NCI-H146 treated with DMSO at 0.1 percent for 48 hours (cell line): ENCODE results near the gene CMTM7.
"Not testable (repeated sequence)": the region's sequence is repeated elsewhere in the genome, so short reads cannot be mapped to it uniquely, and the experiment has no call there.

Source experiments
- DNase-seq: peaks from one replicate; lab custom pipeline; 2025; ENCODE audit not compliant: unreplicated experiment; lab: John Stamatoyannopoulos, UW

Gene CMTM7

DNA sequence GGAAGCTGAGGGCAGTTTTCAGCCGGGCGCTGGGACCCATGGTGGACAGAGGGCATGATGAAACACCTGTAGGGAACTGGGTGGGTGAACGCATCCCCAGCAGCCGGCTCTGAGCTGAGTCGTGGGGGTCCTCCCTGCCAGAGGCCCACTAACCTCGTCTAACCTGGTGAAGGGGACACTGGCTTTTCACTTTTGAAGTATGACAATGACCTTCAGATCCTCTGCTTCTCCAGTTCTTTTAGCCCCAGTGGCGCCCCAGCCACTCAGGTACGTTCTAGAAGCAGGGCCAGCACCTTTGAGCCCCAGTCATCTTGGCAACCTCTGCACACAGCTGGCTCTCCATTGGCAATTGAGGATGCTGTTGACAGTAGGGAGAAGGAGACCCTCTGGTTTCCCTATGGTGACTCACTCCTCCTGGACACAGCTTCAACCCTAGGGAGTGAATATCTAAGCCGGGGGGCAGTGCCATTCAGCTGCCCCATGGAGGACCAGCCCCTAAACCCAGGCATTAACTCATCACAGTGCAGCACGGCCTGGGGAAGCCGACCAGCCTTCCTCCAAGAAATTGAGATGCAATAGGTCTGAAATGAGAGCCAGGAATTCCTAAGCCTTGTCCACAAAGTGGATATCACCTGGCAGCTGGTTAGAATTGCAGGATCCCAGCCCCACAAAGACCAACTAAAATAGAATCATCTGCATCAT lies 64.9 kb downstream of the CMTM7 start:
- no peak for DNase-seq

DNA sequence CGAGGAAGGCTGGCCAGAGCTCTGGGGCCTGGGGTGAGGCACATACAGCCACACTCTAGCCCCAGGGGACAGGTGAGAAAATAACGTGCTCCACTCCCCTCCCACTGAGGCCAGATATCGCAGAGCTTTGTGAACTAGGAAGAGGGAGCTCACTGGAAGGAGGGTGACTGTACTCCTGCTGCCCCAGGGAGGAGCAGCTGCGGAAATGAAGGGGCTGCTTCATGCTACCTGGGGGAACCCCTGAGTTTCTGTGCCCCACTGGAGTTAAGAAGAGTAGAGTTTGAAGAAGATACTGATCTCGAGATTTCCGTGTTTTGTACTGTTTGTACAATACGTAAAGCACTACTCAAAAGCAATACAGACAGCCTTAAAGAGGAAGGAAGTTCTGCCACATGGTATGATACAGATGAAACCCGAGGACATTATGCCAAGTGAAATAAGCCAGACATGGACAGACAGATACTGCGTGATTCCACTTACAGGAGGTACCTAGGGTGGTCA lies 66.4 kb downstream of the CMTM7 start:
- DNase-seq: no peak

DNA sequence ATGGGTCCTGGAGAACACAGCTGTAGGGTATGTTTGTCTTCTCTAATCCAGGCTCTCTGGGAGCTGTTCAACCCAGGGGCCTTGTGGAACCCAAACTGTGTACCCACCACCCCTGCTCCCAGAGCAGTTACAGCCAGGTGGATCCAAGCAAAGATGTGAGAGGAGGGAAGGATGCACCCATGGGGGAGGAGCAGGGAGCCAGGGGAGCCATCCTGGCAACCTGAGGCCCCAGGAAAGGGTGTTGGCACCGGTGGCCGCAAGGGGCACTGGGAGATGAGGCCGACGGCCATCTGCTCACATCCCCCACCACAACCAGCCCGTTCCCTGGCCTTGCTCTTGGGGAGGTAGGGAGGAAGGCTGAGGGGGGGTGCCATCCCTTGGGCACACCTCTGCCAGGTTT lies 67.8 kb downstream of the CMTM7 start:
- no peak for DNase-seq

DNA sequence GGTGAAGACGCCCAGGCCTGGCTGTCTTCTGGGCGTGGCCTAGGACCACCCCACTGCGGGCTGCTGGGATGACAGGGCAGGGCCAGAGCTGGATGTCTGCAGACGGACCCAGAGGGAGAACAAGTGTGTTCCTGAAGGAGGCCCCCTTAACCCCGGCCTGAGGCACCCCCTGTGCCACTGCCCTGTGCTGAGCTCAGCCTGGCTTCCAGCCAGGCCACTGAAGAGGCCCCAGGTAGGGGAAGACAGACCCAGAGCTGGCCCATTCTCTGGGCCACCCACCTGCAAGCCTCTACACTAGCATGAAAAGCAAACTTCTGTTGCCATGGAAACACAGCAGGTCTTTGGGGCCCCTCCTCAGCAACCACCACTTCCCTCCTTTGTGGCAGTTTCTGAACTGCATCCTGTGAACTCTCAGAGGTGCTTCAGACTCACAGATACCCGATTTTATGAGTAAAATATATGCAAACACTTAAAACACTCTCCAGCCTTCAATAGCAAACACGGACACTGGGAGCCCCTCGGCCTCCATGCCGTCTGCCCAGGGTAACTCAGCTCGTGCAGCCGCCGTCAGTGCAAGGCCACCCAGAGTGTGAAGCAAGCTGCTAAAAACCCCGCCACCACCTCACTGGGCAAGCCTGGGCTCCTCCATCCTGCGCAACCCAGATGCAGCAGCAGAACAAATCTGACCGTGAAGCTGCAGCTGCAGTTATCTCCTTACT lies 68.5 kb downstream of the CMTM7 start:
- DNase-seq: peak; percentile 78

DNA sequence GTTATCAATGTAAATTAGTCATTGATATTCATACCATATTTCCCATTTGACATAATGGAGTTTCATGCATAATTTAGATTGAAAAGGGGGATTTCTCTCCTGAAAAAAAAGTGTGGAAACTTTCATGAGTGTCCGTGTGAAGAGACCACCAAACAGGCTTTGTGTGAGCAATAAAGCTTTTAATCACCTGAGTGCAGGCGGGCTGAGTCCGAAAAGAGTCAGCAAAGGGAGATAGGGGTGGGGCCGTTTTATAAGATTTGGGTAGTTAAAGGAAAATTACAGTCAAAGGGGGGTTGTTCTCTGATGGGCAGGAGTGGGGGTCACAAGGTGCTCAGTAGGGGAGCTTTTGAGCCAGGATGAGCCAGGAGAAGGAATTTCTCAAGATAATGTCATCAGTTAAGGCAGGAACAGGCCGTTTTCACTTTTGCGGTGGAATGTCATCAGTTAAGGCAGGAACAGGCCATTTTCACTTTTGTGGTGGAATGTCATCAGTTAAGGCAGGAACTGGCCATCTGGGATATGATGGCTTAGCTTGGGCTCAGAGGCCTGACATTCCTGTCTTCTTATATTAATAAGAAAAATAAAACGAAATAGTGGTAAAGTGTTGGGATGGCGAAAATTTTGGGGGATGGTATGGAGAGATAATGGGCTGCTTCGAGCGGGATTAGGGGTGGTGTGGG lies 69.3 kb downstream of the CMTM7 start:
- DNase-seq: not testable (repeated sequence)

DNA sequence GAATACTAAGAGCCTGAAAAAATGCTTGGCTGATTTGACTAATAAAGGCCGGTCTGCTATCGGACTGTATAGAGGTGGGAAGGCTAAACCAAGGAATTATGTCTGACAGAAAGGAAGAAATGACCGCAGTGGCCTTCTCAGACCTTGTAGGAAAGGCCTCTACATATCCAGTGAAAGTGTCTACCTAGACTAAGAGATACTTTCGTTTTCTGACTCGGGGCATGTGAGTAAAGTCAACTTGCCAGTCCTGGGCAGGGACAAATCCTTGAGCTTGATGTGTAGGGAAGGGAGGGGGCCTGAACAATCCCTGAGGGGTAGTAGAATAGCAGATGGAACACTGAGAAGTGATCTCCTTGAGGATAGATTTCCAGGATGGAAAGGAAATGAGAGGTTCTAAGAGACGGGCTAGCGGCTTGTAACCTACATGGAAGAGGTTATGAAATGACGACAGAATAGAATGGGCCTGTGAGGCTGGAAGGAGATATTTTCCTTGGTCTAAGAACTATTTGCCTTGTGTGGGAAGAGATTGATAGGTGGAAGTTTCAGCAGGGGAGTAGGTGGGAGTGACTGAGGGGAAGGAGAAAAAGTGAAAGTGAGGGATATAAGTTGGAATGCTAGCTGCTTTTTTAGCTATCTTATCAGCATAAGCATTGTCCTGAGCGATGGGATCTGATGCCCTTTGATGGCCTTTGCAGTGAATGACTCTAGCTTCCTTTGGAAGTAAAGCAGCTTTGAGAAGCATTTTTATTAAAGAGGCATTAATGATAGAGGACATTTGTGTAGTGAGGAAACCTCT lies 70.7 kb downstream of the CMTM7 start:
- not testable (repeated sequence) for DNase-seq

DNA sequence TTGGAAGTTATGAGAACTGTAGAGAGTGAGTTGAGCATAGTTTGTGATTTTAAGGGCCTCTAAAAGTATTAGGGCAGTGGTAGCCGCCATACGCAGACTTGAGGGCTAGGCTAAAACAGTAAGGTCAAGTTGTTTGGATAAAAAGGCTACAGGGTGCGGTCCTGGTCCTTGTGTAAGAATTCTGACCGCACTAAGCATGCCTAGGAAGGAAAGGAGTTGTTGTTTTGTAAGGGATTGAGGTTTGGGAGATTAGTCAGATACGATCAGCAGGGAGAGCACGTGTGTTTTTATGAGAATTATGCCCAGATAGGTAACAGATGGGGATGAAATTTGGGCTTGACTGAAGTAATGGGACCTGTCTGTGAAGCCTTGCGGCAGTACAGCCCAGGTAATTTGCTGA lies 71.8 kb downstream of the CMTM7 start:
- DNase-seq: not testable (repeated sequence)

DNA sequence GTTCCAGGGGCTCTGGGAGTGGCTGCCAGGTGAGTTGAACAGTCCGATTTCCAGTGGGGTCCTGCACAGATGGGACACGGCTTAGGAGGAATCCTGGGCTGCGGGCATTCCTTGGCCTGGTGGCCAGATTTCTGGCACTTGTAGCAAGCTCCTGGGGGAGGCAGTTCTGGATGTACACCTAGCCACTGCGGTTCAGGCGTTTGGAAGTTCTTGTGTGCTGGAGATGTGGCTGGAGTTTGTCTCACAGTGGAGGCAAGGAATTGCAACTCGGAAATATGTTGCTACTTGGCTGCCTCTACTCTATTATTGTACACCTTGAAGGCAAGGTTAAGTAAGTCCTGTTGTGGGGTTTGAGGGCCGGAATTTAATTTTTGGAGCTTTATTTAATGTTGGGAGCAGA lies 73.1 kb downstream of the CMTM7 start:
- not testable (repeated sequence) for DNase-seq

DNA sequence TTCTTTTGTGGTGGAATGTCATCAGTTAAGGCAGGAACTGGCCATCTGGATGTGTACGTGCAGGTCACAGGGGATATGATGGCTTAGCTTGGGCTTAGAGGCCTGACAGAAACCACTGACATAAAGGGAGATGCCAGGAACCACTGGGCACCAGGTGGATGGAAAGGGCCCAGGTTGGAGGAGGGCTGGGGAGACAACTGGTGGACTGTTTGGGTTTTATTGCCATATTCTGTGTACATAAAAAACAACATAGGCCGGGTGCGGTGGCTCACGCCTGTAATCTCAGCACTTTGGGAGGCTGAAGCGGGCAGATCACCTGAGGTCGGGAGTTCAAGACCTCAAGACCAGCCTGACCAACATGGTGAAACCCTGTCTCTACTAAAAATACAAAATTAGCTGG lies 75.2 kb downstream of the CMTM7 start:
- not testable (repeated sequence) for DNase-seq

DNA sequence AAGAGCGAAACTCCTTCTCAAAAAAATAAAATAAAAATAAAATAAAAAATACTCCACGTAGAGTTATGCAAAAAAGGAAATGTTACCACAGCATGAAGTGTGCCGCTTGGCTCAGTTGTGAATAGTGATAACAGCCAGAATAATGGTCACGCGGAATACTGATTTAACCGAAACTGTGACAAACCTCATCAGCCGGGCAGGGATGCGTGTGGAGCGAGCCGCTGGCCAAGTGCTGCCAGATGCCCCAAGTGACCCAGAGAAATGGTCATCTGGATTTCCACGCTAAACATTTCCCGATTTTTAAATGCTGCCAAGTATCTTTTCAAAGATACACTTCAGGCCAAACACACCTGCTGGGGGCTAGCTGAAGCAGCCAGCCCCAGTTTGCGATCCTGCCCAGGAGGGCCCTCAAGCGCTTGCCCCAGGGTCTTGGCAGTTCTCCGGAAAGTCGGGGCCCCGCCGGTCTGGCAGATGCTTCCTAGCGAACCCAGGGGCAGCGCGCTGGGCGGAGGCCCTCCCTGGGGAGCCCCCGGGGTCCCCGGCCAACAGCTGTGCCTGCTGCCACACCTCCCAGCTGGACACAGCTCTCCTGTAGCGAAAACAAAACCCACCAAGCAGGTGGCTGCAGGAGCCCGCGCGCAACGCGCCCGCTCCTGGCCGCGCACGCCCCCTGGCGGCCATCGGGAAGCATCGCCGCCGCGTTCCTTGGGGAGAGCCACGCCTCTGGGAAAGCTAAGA lies 75.8 kb downstream of the CMTM7 start:
- peak; percentile 70 for DNase-seq

DNA sequence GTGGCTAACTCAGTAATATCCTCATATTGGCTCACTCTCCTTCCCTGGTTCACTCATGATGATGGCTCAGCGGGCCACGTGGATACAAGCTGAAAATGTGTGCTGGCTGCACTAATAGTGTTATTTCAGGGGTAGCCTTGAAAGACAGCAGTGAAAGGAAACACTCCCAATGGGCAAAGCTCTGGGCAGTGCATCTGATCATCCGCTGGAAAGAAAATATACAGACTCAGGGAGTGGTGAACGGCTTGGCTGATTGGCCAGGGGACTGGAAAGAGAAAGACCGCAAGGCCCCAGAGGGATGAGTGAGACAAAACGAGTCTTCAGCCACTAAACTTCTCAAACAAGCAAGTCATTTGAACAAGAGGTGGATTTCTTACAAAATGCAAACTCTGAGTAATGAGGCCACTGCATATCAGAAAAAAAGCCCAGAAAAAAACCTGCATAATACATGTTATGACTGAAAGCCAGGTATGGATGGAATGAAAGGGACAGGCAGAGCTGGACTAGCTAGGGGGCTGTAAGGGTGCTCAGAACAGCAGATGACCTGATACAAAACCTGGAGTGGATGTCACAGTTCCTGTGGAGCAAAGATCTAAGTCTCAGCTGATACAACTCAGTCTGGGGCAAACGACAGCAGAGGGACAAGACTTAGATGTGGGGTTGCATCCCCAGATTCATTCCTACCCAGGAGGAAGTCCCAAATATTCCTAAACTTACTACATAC lies 77.7 kb downstream of the CMTM7 start:
- no peak for DNase-seq

DNA sequence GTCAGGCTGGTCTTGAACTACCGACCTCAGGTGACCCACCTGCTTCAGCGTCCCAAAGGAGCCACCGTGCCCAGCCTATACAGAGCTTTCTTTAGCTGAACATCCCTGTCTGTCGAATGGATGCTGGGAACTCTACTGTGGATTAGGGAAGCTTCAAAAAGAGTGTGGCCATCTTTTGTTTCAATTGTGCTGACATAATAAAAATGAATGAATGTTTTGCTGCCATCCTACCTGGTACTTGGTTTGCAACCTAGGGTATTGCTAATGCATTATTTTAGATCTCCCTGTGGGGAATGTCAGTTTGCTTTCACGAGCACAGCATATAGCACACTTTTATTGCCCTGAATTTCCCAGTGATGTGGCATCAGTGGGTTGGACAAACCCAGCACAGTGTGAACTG lies 78.7 kb downstream of the CMTM7 start:
- DNase-seq: no peak

DNA sequence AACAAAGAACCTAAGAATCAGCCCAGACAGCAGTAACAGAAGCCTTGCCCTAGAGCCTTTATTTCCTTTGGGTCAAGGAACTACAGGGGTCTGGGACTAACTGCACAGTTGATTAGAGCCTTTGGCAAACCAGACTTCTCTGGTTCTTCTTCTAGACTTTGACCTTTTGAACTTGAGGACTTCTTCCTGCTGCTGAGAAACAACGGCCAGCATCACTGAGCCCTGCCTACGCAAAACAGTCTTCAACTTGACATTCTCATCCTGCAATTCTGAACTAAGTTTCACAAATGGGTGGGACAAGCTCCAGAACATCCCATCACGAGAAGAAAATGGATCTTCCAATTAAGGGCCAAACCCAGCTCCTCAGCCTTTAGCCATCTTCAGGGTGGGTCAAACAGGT lies 79.6 kb downstream of the CMTM7 start:
- no peak for DNase-seq

DNA sequence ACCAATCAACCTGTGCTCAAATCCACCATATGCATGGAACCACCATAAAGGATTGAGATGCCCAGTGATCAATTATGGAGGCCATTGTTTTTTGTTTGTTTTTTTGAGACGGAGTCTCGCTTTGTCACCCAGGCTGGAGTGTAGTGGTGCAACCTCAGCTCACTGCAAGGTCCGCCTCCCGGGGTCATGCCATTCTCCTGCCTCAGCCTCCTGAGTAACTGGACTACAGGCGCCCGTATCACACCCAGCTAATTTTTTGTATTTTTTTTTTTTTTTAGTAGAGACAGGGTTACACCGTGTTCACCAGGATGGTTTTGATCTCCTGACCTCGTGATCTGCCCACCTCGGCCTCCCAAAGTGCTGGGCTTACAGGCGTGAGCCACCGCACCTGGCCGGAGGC lies 80.5 kb downstream of the CMTM7 start:
- not testable (repeated sequence) for DNase-seq

DNA sequence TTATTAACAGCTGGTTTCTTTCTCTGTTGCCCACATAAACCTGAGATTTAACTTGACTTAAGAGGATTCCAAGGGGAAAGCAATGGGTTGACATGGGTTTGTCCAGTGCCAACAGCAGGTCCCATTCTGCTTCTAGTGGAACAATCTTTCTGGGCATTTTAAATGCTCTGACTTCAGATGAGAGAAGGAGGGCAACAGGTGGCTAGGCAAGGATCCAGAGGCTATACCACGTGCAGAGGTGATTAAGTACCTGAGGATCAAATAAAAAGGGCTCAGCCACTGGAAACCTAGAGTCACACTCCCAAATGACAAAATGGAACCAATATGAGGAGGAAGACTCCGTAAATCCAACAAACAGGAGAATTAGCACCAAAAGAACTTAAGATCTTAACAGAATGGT lies 82.5 kb downstream of the CMTM7 start:
- DNase-seq: no peak

DNA sequence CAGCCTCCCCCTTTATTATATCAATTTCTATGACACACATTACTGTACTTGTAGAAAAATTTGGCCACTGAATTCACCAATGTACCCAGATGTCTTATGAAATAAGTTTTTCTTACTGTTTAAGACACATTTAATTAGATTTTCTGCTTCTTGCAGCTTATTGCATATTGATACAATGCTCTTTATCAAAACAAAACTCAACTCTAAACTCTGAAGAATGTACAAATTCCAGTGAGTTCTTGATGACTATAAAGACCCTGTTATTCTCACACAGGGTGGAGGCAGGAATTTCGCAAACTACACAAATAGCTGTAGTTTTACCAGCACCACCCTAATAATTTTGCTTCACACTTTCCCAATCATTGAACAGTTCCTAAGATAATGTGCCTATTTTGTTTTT lies 89.0 kb downstream of the CMTM7 start:
- no peak for DNase-seq

DNA sequence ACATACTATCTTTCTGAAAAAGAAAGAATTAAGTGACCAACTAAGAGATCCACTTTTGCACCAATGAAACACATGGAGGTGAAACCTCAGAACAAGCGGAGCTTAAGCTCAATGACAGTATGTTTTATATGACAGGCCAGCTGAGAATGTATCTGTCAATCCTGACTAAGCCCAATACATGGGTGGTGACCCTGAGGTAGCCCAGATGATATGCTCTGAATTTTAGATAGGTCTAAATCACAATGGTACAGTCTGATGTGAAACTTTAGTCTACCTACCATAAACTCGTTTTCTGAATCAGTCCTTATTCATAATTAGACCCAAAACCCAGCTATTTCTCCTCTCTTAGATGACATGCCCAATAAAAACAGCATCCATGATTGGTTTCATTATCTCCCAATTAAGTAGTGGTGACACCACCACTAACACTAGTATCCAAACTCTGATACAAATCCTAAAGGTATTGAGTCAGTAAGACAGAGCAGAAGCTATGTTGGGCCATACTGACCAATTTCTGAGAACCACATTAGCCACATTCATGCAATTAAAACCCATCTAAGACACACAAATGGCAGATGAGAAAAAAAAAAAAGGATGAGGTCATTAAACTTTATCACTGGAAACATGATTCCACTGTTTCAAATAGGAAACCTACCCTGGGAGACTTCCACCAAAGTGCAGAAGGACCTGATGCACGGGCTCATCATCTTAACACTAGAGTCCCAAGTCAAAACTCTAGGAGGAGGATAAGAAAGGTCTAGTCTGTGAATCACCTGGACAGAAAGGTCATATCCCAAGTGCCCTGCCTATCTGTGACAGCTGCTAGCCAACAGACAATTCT lies 90.4 kb downstream of the CMTM7 start:
- DNase-seq: no peak

DNA sequence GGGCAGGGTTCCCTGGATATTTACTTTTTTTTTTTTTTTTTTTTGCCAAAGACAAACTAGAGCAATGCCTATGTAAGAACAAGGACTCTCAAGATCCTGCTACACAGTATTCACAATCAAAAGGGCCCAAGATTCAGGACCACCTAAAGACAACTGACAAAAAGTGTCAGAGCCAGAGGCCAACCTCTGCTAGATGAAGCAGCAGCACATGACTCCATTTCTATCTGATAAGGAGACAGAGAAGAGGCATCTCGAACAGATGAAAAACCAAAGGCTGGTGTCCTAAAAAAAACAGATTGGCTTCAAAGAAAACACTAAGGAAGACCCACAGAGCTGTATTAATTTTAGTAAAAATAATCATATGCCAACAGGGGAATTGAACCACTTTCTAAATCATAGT lies 91.0 kb downstream of the CMTM7 start:
- DNase-seq: no peak

DNA sequence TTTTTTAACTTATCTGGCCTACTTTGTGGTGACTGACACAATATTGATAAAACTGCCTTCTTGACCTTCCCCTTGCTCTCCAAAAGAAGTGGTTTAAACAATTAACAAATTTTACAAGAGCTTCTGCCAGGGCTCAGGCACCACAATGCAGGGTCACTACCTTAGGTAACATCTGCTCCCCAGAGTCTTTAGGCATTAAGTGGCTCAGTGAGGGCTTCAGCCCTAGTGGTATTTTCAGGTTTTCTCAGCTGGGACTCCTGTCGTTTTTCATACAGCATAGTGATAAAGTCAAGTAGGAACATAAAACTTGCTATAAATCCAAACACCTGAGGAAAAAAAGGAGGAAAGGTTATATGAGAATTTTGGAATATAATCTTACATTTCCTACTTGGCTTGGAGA lies 92.1 kb downstream of the CMTM7 start:
- DNase-seq: no peak
